ENCODE data around the gene LCORL. TPM values are rescaled to one million over a fixed set of nuclear protein-coding genes. Genes with fewer than 3 reads are reported as not detected.

The LCORL gene
- total and polyA plus RNA-seq, 2 of the 4 experiments (the other 2 are of a cell fraction) = 2.1 to 5.0 TPM

DNA sequence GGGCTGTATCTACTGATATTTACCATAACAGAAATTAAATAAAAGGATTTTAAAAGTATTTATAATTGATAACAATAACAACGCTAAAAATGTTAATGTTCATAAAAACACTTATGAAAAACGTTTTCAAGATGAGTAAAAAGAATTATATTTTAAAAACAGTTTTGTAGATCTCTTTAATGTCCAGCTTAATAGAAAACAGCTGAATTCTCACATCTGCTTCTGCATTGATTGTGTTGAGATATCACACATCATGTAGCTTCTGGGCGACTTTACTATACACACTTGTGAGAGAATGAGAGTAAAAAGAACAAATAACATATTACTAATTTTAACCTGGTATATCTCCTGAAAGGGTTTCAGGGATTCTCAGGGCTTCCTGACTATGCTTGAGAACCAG lies 127.1 kb downstream of the LCORL start:
- Histone ChIP-seq H3K4me1 (ENCODE audit: control insufficient read depth, insufficient read depth, low read length) (no peaks in the 10 kb centered on the region), H3K56ac (ENCODE audit: extremely low read depth, insufficient read depth, low read length) (no peak overlapping the region; the same call in 1 of the 2 replicates), H2BK120ac (ENCODE audit: low read depth, low read length) (no peak overlapping the region), H4K20me1 (ENCODE audit: insufficient read depth, low read length) (no peaks in the 10 kb centered on the region), H2AK9ac (replicated peaks; ENCODE audit: low read depth, low read length, poor library complexity) (no peak overlapping the region), H3K4ac (ENCODE audit: low read depth, low read length) (no peak overlapping the region), H4K8ac (ENCODE audit: low read depth in 2 of 2, low read length in 2 of 2) (no peak overlapping the region), H2AK5ac (ENCODE audit: low read depth, low read length) (no peak overlapping the region), H2BK15ac (ENCODE audit: low read depth, low read length) (no peak overlapping the region), H3K14ac (replicated peaks; ENCODE audit: low read depth, low read length) (no peak overlapping the region), H3K23ac (ENCODE audit: low read depth, low read length) (no peak overlapping the region), H2BK20ac (ENCODE audit: low read depth, low read length) (no peak overlapping the region), H3K27ac (ENCODE audit: insufficient read depth, low read length) (no peak overlapping the region), H4K91ac (ENCODE audit: insufficient read depth, low read depth, low read length) (no peak overlapping the region), H3K9ac (ENCODE audit: low read depth, low read length) (no peak overlapping the region), H3K9me1 (ENCODE audit: insufficient read depth, low read length) (no peaks in the 10 kb centered on the region), H2AFZ (replicated peaks; ENCODE audit: low read length, poor library complexity) (no peak overlapping the region), H3K27me3 (ENCODE audit: control insufficient read depth, insufficient read depth, low read length) (no peaks in the 10 kb centered on the region), H3K36me3 (ENCODE audit: control insufficient read depth, insufficient read depth, low read length) (peaks cover 3% of the 10 kb centered on the region; the same call in 1 of the 2 replicates), H3K79me1 (ENCODE audit: low read depth in 1 of 2, low read length in 2 of 2) (no peaks in the 10 kb centered on the region), H4K5ac (ENCODE audit: low read depth, low read length) (no peak overlapping the region), H3K4me2 (ENCODE audit: low read depth, low read length) (no peak overlapping the region), H3K18ac (ENCODE audit: low read depth, low read length) (no peak overlapping the region), H2BK5ac (ENCODE audit: low read depth, low read length, poor library complexity, severe bottlenecking) (no peak overlapping the region), H3K4me3 (ENCODE audit: insufficient read depth, low read depth, low read length) (no peak overlapping the region), H3K9me3 (ENCODE audit: control insufficient read depth, insufficient read depth, low read length) (no peaks in the 10 kb centered on the region)
- in situ Hi-C loops (cut with MboI; ENCODE audit: low sequenced_read_pairs) (no loop called here), dilution Hi-C loops (cut with HindIII; ENCODE audit: low sequenced_read_pairs, unreplicated experiment) (no loop called here), intact Hi-C loops (cut with micrococcal nuclease) (no loop called here)
- ChIA-PET POLR2A (ENCODE audit: unreplicated experiment) (no interaction called here), CTCF (no interaction called here)
- no CpG with 5 or more reads among the region's 3 CpGs for WGBS, 2 experiments (ENCODE audit: extremely low coverage in 2 of 2, insufficient read length in 1 of 2)
- no peak for TF ChIP-seq MXI1 (IDR thresholded peaks at IDR 0.05; ENCODE audit: borderline replicate concordance, low read depth, low read length)
- TF ChIP-seq, protein P1, sequence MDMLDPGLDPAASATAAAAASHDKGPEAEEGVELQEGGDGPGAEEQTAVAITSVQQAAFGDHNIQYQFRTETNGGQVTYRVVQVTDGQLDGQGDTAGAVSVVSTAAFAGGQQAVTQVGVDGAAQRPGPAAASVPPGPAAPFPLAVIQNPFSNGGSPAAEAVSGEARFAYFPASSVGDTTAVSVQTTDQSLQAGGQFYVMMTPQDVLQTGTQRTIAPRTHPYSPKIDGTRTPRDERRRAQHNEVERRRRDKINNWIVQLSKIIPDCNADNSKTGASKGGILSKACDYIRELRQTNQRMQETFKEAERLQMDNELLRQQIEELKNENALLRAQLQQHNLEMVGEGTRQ (IDR thresholded peaks at IDR 0.05; ENCODE audit: low read depth, low read length) = no peak
- no peak for TF ChIP-seq FOS (IDR thresholded peaks at IDR 0.05; ENCODE audit: low read depth, low read length)
- no peak for TF ChIP-seq RFX5 (IDR thresholded peaks at IDR 0.05; ENCODE audit: low read depth, low read length)
- no peak for TF ChIP-seq CHD1 (IDR thresholded peaks at IDR 0.05; ENCODE audit: low read depth, low read length)
- TF ChIP-seq NFE2L2 (IDR thresholded peaks at IDR 0.05; ENCODE audit: low read depth, low read length) = no peak
- TF ChIP-seq, protein P2, sequence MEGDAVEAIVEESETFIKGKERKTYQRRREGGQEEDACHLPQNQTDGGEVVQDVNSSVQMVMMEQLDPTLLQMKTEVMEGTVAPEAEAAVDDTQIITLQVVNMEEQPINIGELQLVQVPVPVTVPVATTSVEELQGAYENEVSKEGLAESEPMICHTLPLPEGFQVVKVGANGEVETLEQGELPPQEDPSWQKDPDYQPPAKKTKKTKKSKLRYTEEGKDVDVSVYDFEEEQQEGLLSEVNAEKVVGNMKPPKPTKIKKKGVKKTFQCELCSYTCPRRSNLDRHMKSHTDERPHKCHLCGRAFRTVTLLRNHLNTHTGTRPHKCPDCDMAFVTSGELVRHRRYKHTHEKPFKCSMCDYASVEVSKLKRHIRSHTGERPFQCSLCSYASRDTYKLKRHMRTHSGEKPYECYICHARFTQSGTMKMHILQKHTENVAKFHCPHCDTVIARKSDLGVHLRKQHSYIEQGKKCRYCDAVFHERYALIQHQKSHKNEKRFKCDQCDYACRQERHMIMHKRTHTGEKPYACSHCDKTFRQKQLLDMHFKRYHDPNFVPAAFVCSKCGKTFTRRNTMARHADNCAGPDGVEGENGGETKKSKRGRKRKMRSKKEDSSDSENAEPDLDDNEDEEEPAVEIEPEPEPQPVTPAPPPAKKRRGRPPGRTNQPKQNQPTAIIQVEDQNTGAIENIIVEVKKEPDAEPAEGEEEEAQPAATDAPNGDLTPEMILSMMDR (conservative IDR thresholded peaks at IDR 0.05; ENCODE audit: low read depth, low read length) = no peak
- TF ChIP-seq MAFK (IDR thresholded peaks at IDR 0.05; ENCODE audit: low read depth, low read length) = no peak
- TF ChIP-seq RAD21 (IDR thresholded peaks at IDR 0.05; ENCODE audit: low read length) = no peak
- TF ChIP-seq BHLHE40 (IDR thresholded peaks at IDR 0.05; ENCODE audit: low read depth, low read length) = no peak
- ATAC-seq (ENCODE audit: low read depth) = no peak
- BruUV-seq (replicated peaks) = no TSS peak
- DNase-seq = no peak
